ENCODE measurements around the gene OR4X1.
"Not testable (repeated sequence)": the region's sequence is repeated elsewhere in the genome, so short reads cannot be mapped to it uniquely, and the experiment has no call there.

The OR4X1 gene

DNA sequence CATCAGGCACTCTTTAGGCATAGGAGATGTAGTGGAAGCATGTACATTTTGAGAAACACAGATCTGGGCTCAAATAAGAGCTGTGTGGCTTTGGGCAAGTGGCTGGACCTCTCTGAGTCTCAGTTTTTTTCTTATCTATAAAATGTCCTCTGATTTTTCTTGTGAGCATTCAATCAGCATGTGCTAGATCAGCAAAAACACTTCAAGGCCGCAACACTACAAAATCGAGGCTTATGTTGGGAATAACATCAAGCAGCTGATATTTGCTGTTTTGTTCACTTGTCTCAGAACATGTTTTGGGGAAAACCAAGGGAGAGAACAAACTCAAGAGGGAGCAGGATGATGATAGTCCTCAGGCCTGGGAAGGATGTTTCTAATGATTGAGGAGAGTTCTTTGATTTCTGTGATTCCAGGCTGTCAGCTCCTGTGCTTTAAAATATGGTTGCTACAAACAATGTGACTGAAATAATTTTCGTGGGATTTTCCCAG lies at the start of gene OR4X1:
Gene OR4X1 (plus strand): TSS at position 439 of the 489 bp plus-strand sequence. CDS start 0 bp downstream, at position 439.
- DNase-seq (ENCODE audit: low read depth), result no peak
- H3K4me3 ChIP-seq (ENCODE audit: low read depth, low read length), result no peak within 1 kb of the TSS
- TF ChIP-seq CTCF (IDR thresholded peaks at IDR 0.05; ENCODE audit: low read depth, low read length, missing control alignments), result no peak
- in situ Hi-C loops (cut with HindIII; ENCODE audit: low sequenced_read_pairs), result no loop called here

DNA sequence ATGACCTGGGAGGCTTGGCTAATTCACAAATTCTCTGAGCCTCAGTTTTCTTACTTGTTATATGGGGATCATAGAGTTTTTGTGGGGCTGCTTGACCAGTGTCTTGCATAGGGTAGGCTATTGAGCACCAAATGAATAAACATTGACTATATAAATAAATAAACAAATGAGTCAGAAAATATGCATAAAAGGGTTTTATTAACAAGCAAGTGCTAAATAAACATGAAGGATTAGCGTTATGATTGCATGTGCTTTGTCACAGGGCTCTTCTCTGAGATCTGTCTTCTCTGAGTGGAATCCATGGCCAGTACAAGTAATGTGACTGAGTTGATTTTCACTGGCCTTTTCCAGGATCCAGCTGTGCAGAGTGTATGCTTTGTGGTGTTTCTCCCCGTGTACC lies 47.2 kb upstream of the OR4X1 start, which contains the start of gene OR4B1:
Gene OR4B1 (plus strand): TSS at position 301 of the 400 bp plus-strand sequence. CDS start 0 bp downstream, at position 301.
- no peak within 1 kb of the TSS for H3K4me3 ChIP-seq (ENCODE audit: low read depth, low read length)
- in situ Hi-C loops (cut with HindIII; ENCODE audit: low sequenced_read_pairs), result no loop called here
- no peak for DNase-seq (ENCODE audit: low read depth)
- TF ChIP-seq CTCF (IDR thresholded peaks at IDR 0.05; ENCODE audit: low read depth, low read length, missing control alignments), result no peak

DNA sequence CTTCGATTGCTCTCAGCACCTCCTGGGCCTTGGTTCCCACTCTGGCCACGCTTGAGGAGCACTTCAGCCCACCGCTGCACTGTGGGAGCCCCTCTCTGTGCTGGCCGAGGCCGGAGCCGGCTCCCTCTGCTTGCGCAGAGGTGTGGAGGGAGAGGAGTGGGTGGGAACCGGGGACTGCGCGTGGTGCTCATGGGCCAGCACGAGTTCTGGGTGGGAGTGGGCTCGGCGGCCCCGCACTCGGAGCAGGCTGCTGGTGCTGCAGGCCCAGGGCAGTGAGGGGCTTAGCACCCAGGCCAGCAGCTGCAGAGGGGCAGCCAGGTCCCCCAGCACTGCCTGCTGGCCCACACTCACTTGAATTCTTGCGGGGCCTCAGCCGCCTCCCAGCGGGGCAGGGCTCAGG lies 34.9 kb upstream of the OR4X1 start:
- in situ Hi-C loops (cut with HindIII; ENCODE audit: low sequenced_read_pairs), result no loop called here
- no peak overlapping the region for H3K4me3 ChIP-seq (ENCODE audit: low read depth, low read length)

GRCh38 chr11:48230057-48230456 lies 33.6 kb upstream of the OR4X1 start:
- in situ Hi-C loops (cut with HindIII; ENCODE audit: low sequenced_read_pairs); H3K4me3 ChIP-seq (ENCODE audit: low read depth, low read length); DNase-seq (ENCODE audit: low read depth): not testable (repeated sequence)

More for the DNA sequence above, 34.9 kb upstream of the OR4X1 start:
- TF ChIP-seq CTCF (IDR thresholded peaks at IDR 0.05; ENCODE audit: low read depth, low read length, missing control alignments), result no peak
- no peak for DNase-seq (ENCODE audit: low read depth)

- in situ Hi-C loops (cut with HindIII; ENCODE audit: low sequenced_read_pairs), result no loop called here
- no peak for DNase-seq (ENCODE audit: low read depth)
- H3K4me3 ChIP-seq (ENCODE audit: low read depth, low read length), result no peak overlapping the region
- TF ChIP-seq CTCF (IDR thresholded peaks at IDR 0.05; ENCODE audit: low read depth, low read length, missing control alignments), result no peak
Observed at GRCh38 chr11:48237727-48238126, 25.9 kb upstream of the OR4X1 start.

DNA sequence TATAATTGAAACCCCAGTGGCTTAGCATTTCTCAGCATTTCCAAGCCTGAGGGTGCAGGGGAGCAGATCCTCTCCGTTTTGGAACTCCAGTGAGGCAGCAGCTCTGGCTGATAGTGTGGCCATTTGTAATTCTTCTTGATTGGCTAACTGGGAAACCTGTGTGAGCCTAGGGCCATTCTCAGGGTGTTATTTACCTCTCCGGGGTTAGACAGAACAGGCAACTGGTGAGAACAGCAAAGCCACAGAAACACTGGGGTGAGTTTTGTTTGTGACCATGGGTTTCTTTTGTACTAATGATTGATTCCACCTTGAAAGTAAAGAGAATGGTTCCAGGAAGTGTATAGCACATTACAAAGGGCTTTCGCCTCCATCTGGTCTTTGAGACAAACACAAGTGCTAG lies 21.2 kb upstream of the OR4X1 start:
- no peak for TF ChIP-seq CTCF (IDR thresholded peaks at IDR 0.05; ENCODE audit: low read depth, low read length, missing control alignments)
- H3K4me3 ChIP-seq (ENCODE audit: low read depth, low read length), result no peak overlapping the region
- DNase-seq (ENCODE audit: low read depth), result no peak
- in situ Hi-C loops (cut with HindIII; ENCODE audit: low sequenced_read_pairs), result no loop called here

- in situ Hi-C loops (cut with HindIII; ENCODE audit: low sequenced_read_pairs), result no loop called here
- no peak for DNase-seq (ENCODE audit: low read depth)
- TF ChIP-seq CTCF (IDR thresholded peaks at IDR 0.05; ENCODE audit: low read depth, low read length, missing control alignments), result no peak
- no peak within 1 kb of the TSS for H3K4me3 ChIP-seq (ENCODE audit: low read depth, low read length)
Observed at GRCh38 chr11:48244804-48245203, 18.9 kb upstream of the OR4X1 start, which contains the start of gene OR4X2. OR4X2 (plus strand) TSS chr11:48245104; CDS start chr11:48245104, 0 bp downstream.

Data from astrocyte of the cerebellum (primary cell).